SK-N-SH (cell line): ENCODE measurements around the gene LRRC25.

Source experiments
- EP300 ChIP-seq, 2 experiments: IDR thresholded peaks; 2 replicates each; pipeline versions ENCODE4 v1.4.0 to v1.6.1; 2012; ENCODE audit warnings: borderline replicate concordance in 1 of 2, low read depth in 1 of 2, low read length in 1 of 2
- EZH2phosphoT487 ChIP-seq: fragments of 200-600 bp; sonication (generic); IDR thresholded peaks from 2 replicates; pipeline ENCODE4 v1.6.1; 2017; ENCODE audit warnings: low read depth, mixed run types, mild to moderate bottlenecking, antibody characterized with exemption, moderate library complexity, borderline replicate concordance
- FOXM1 ChIP-seq: IDR thresholded peaks from 2 replicates; pipeline ENCODE4 v1.4.0; 2012; ENCODE audit warnings: low read depth, mild to moderate bottlenecking
- MEF2A ChIP-seq: IDR thresholded peaks from 2 replicates; pipeline ENCODE4 v1.4.0; 2012; ENCODE audit warnings: low read depth, borderline replicate concordance
- POLR2AphosphoS5 ChIP-seq: IDR thresholded peaks from 2 replicates; pipeline ENCODE4 v1.6.1; 2012; ENCODE audit warnings: low read depth, low read length
- RAD21 ChIP-seq: IDR thresholded peaks from 2 replicates; pipeline ENCODE4 v1.6.1; 2012; ENCODE audit warnings: mild to moderate bottlenecking, low read length
- TEAD4 ChIP-seq: IDR thresholded peaks from 2 replicates; pipeline ENCODE4 v1.4.0; 2012; ENCODE audit warnings: mild to moderate bottlenecking, borderline replicate concordance; ENCODE audit not compliant: insufficient read depth
- TF ChIP-seq, protein P1 (sequence below): fragments of 200-600 bp; sonication (generic); IDR thresholded peaks from 2 replicates; pipeline ENCODE4 v1.6.1; 2017; ENCODE audit warnings: antibody characterized with exemption, mild to moderate bottlenecking, moderate library complexity
- TF ChIP-seq, protein P2 (sequence below): fragments of 150-350 bp; IDR thresholded peaks from 2 replicates; pipeline ENCODE4 v1.6.1; 2017; ENCODE audit warnings: antibody characterized with exemption, low read length, low read depth, borderline replicate concordance

DNA sequence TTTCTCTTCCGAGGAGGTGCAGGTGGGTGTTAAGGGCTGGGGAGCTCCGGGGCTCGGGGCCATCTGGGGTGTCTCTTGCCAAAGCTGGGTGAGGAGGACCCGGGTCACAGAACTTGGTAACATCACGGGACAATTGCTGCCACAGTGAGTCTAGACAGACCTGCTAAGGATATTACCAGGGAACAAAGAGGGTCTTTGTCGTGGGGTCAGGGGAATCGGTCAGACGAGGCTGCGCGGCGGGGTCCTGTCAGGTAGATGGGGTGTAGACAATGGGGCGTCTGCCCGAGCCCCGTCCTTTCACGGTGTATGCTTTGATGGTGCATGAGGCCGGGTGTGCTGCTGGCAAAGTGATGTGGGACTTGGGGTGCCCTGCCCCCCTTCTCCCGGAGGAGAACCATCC is 49.3 kb downstream of the LRRC25 start:
- TF ChIP-seq, protein P1, sequence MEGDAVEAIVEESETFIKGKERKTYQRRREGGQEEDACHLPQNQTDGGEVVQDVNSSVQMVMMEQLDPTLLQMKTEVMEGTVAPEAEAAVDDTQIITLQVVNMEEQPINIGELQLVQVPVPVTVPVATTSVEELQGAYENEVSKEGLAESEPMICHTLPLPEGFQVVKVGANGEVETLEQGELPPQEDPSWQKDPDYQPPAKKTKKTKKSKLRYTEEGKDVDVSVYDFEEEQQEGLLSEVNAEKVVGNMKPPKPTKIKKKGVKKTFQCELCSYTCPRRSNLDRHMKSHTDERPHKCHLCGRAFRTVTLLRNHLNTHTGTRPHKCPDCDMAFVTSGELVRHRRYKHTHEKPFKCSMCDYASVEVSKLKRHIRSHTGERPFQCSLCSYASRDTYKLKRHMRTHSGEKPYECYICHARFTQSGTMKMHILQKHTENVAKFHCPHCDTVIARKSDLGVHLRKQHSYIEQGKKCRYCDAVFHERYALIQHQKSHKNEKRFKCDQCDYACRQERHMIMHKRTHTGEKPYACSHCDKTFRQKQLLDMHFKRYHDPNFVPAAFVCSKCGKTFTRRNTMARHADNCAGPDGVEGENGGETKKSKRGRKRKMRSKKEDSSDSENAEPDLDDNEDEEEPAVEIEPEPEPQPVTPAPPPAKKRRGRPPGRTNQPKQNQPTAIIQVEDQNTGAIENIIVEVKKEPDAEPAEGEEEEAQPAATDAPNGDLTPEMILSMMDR: no peak
- TF ChIP-seq TEAD4 (no peak), EZH2phosphoT487 (no peak), POLR2AphosphoS5 (no peak), FOXM1 (no peak), EP300 (IDR thresholded peaks at IDR 0.05; ENCODE audit: borderline replicate concordance in 1 of 2, low read depth in 1 of 2, low read length in 1 of 2) (no peak), MEF2A (no peak), RAD21 (no peak)
- TF ChIP-seq, protein P2, sequence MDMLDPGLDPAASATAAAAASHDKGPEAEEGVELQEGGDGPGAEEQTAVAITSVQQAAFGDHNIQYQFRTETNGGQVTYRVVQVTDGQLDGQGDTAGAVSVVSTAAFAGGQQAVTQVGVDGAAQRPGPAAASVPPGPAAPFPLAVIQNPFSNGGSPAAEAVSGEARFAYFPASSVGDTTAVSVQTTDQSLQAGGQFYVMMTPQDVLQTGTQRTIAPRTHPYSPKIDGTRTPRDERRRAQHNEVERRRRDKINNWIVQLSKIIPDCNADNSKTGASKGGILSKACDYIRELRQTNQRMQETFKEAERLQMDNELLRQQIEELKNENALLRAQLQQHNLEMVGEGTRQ: no peak
